ENCODE data around the gene RAB26.
A peak's percentile ranks its signal among the peaks of the same experiment; 100 is the strongest.
"Not testable (repeated sequence)": the region's sequence is repeated elsewhere in the genome, so short reads cannot be mapped to it uniquely, and the experiment has no call there.

RAB26 gene

DNA sequence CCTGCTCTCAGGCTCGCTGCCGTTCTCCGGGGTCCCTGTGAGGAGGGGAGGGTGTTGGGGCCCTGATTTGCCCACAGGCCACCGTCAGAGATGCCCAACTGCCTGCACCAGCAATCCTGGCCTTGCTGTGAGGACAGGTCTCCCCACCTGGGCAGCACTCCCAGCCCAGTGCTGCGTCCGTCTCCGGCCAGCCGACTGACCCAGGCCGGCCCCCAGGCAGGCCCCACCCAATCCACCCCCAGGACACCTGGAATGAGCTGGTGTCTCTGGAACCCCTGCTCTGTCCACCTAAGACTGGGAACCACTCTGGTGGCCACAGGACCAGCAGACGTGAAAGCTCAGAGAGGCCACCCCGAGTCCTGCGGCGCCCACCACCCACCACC, 32.8 kb upstream of the RAB26 start:
- no peak for TF ChIP-seq POLR2A (IDR thresholded peaks at IDR 0.05; ENCODE audit: low read length)
- no peak for TF ChIP-seq GATA1 (IDR thresholded peaks at IDR 0.05; ENCODE audit: low read depth, low read length)
- DNase-seq: no peak

DNA sequence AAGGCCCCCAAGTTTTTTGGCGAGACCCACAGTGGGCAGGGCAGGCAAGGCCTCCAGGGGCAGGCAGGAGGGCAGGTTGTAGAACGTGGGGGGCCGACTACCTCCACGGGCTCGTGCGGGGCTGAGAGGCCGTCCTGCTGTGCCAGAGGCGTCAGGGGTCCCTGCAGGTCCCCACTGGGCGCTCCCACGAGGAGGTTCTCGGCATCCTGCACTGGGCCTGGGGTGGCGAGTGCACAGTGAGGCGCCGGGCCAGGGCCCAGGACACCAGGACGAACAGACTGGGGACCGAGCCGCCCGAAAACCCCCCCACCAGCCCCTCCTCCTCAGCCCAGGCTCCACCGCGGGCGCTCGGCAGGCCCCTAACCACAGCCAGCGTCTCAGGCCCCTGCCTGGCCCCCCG, 32.0 kb upstream of the RAB26 start:
- DNase-seq: not testable (repeated sequence)

DNA sequence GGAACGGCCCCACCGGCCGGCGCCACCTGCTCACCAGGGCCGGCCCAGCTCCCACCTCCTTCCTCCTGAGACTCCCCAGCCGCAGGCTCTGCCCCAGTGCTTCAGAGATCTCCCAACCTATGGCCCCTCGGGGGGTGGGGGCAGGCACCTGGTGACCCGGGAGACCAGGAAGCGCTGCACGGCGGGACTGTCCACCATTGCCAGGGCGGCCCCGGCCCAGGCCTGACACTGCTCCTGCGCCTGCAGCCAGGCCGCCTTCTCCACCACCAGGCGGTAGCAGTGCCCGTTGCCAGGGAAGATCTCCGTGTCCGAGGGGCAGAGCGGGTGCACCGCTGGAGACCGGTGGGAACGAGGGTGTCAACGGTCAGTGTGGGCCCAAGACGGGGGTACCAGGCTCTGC, 31.1 kb upstream of the RAB26 start:
- DNase-seq: not testable (repeated sequence)

DNA sequence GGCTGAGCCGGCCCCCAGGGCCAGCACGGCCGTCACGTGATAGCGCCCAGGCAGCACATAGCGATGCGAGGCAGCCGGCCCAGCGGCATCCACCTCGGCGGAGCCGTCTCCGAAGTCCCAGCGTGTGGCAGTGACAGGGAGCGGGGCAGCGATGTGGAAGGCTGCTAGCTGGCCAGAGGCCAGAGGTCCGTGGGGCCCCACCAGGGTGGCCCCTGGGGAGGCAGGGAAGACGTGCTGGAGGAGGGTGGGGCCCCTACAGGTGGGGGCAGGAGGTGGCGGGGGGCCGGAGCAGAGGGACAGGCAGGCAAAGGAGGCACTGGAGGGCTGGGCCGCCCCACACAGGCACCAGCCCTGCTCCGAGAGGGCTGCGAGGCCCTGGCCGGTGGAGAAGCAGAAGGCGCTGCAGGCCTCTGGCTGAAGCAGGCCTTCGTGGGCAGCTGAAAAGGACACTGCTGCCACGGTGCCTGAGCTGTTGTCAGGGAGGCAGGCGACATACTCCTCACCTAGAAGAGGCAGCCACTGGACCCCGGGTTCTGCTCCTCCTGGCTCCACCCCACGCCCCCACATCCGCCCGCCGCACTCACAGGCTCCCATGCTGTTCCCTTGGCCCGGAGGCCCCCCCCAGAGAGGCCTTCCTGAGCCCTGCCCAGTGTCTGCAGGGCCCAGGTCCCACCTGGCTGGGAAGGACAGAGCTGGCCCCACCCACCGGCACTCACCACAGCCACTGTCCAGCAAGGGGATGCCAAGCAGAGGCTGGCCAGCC, 30.3 kb upstream of the RAB26 start:
- not testable (repeated sequence) for DNase-seq

DNA sequence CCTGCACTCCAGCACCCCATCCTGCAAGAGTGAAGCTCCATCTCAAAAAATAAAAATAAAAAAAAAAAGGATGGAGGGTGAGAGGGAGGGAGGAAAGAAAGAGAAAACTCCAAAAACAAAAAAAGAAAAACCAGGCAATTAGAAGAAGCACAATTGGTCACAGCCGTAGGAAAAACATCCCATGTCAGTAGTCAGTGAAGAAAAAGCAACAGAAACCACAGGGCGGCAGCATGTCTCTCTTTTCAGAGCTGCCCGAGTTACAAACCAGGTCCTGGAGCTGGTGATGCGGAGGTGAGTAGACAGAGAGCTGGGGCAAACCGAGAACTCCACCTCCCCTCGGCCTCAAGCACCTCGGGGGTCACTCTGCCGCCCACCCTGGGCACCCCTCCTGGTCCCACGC, 27.1 kb upstream of the RAB26 start:
- peak in 1 of 2 experiments; percentile 43 for DNase-seq

DNA sequence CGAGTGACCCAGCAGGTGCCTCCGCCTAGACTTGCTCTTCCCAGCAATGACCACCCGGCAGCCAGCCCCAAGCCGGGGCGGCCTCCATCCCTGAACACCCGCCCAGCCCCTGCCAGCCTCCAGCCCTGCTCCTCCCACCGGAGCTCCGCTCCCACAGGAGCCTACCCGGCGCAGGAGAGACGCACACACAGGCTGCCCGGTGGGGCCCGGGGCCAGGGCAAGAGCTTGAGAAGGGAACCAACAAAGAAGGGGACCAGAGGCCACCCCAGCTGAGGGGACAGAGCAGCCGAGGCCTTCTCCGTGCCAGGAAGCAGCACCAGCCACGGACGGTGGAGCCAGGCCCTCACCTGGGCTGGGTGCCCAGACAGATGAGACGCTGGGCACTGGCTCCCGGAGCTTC, 26.6 kb upstream of the RAB26 start:
- TF ChIP-seq POLR2A (IDR thresholded peaks at IDR 0.05; ENCODE audit: low read length): no peak
- DNase-seq: no peak

DNA sequence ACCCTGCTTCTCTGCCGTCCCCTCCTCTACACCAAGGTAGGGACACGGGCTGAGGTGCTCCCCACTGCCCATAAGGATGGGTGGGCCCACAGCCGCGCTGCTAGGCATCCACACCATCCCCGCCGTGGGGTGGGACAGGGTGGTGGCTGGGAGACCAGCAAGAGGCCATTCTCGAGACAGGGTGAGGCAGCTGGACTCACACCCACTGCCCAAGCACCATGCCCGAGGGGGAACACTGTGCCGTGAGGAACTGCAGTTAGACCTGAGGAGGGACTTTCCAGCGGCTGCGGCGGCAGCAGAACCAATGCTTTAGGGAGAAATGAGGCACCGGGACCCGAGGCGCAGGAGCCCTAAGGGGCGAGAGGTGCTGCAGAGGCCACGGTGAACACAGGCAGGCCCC, 26.0 kb upstream of the RAB26 start:
- TF ChIP-seq POLR2A (IDR thresholded peaks at IDR 0.05; ENCODE audit: low read length) (no peak), GATA1 (IDR thresholded peaks at IDR 0.05; ENCODE audit: low read depth, low read length) (no peak)
- DNase-seq: no peak

DNA sequence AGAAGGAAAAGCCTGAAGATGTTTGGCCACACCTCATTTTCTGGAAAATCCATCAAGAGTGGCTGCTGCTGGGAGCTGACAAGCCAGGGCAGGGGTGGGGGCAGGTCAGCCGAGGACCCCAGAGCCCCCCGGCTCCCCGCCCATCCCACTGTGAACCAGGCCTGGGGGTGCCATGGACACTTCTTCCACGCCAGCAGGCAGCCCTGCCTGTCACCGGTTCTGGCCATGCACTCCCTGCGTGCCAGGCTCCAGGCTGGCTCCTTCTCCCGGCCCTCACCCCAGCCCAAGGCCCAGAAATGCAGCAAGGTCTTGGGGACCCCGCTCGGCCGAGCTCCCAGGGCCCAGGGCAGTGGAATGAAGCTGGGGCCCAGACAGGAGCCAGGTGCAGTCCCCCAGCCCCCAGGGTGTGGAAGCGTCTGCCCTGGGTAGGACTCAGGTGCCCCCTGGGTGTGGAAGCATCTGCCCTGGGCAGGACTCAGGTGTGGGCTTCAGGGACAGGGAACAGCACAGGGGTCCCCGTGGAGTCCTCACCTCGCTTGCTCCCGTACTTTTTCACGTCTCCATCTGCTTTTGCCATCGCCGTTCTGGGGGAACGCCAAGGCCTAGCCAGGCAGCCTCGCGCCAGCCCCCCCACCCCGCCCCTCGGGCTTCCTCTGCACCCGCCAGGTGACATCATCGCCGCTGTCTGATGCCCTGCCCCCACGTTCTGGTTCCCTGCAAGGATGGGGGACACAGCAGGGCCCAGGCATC, 25.3 kb upstream of the RAB26 start:
- DNase-seq: not testable (repeated sequence)

DNA sequence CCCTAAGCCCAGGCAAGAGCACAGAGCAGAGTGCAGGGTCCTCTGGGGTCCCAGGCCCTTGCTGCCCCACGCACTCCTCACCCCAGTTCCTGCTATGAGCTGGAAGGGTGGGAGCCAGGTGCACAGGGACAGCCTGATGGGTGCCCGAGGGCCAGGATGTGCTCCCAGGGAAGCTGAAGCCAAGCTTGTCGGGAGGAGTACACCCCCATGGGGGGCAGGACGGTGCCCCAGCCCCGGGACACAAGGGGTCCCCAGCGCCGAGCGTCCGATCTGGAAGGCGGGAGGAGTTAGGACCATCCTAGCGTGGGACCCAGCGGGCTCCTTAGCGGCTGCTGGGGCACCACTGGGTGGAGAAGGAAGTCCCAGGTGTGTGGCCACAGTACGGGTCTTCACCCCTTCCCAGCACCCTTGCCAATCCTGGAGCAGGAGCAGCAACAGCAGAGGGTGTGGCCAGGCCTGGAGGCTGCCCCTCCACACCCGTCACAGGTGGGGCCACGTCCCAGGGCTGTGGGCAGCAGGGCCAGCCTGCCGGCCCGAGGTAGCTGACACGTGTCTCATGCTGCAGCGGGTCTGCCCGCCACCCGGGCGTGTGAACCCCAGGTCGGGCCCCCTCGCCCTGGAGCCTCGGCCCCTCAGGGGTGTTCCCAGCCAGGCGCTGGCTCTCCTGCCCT, 24.6 kb upstream of the RAB26 start:
- not testable (repeated sequence) for DNase-seq

DNA sequence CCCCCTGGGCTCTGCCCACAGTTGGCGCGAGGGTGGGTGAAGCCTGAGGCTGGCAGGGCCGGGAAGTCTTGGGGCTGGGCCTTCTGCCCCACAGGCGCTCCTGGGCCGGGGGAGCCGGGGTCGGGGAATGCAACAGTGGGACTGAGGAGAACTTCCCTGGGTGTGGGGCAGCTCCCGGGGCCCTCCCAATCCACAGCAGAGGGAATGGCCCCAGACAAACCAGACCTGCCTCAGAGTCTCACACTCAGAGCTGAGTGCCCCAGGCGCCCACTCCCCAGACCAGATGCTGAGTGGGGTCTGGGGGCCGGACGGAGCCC, 24.1 kb upstream of the RAB26 start:
- DNase-seq: not testable (repeated sequence)

DNA sequence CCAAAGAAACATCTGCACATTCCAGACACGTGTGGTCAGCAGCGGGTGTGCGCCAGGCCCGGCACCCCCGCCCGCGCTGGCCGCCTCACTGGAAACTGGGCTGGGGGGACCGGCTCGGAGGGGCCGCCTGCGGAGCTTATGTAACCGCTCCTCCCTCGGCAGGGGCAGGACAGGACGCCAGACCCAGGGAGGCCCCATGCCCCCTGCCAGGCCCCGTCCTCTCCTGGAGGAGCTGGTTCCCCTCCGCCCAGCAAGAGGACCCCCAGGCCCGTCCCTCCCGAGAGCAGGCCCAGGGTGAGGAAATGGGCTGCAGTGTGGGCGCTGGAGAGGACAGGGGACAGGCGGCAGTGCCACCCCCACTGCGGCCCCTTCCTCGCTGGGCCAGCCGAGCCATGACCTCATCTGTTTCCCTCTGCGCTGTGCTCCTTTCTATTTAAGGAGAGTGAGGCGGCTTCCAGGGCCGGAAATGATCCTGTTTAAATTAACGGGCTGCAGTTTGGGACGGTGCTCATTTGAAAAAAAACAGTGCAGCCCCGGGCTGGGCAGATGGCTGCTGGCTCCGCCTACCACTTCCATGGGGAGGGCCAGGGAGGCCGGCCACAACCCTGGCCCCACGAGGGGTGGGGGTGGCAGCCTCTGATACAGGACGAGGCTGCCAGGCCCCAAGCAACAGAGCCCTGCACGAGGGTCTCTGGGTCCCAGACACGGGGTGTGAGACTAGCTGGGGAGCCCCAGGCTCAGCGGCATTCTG, 23.6 kb upstream of the RAB26 start:
- DNase-seq: peak; percentile 44 to 45

DNA sequence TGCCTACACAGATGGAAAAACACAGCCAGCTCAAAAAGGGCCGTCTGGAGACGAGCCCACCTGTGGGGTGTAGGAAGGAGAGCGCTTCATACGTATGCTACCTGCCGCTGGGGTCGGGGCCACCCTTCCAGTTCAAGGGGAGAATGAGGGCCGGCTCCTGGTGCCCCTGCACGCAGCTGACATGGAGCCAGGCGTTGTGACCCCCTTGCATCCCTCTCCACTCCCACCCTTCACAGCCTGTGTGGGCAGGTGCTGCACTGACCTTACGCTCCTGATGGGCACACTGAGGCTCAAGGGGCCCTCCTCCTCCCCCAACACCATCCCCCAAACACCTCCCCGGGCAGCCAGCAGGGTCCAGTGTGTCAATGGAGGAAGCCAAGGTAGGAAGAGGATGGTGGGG, 22.8 kb upstream of the RAB26 start:
- not testable (repeated sequence) for DNase-seq

DNA sequence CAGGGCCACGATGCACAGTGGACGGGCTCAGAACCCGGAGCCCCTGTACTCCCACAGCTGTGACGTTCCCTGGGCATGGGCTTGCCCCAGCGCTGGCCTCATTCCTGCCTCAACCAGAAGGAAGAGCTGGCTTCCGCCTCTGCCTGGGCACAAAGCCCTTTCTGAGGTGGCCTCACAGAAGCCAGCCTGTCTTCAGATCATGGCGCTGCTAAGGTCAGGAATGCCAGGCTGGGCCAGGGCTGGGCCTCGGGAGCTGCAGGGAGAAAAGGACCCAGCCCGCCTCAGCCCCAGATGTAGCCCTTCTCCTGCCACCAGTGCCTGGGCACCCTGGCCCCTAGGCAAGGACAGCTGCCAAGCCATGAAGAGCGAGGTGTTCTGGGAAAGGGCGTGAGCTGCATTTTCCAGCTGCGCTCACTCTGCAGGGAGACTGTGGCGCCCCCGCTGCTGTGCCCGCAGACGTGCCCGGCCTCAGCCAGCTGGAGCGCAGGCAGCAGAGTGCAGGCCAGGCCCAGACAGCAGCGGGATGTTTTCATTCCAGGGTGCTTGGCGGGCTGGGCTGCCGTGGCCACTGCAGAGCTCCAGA, 22.2 kb upstream of the RAB26 start:
- not testable (repeated sequence) for DNase-seq

DNA sequence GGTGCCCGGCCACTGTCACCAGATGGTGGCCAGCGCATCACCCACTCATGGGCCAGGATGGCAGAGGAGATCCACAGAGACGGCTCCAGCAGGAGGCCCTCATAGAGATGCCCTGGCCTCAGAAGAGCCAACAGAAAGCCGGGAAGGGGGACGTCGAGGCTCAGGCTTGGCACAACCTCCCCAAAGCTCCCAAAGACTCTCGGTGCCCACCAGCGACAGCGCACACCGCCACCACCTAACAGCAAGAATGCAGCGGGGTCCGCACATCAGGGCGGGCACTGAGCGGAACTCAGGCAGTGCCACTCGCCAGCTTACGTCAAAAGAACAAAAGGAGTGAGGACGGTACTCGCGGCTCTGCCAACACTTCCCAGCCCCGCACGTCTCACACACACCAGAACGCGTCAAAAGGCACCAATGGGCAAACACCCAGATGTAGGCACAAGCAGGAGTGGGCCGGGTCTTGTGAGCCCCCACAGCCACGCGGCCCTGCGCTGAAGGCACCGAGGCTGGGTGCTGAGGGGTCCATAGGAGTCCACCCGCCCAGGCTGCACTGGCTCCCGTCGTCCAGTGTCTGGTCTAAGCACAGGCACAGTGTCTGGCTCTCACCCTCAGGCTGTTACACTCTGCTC, 21.4 kb upstream of the RAB26 start:
- DNase-seq: not testable (repeated sequence)

DNA sequence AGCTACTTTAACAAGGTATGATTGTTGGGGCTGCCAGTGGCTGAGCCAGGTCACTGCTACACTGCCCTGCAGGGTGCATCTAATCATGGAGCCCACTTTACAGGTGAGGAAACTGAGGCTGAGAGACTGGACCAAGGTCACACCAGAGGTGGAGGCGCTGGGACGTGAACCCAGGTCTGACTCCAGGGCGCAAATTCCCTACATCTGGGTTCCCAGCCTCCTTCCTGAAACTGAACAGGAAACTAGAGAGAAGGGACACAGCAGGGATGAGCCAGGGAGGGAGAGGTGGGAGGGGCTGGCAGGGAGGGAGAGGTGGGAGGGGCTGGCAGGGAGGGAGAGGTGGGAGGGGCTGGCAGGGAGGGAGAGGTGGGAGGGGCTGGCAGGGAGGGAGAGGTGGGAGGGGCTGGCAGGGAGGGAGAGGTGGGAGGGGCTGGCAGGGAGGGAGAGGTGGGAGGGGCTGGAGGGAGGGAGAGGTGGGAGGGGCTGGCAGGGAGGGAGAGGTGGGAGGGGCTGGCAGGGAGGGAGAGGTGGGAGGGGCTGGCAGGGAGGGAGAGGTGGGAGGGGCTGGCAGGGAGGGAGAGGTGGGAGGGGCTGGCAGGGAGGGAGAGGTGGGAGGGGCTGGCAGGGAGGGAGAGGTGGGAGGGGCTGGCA, 20.7 kb upstream of the RAB26 start:
- DNase-seq: not testable (repeated sequence)

DNA sequence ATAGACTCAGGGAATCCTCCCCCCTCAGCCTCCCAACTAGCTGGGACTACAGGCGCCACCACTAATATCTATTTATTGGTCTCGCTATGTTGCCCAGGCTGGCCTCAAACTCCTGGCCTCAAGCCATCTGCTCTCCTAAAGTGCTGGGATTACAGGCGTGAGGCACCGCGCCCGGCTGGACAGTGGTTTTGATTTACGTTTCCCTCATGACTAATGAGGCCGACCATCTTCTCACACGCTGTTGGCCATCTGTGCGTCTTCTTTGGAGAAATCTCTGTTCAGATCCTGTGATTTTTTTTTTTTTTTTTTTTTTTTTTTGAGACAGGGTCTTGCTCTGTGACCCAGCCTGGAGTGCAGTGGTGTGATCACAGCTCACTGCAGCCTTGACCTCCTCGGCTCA, 19.2 kb upstream of the RAB26 start:
- not testable (repeated sequence) for DNase-seq

DNA sequence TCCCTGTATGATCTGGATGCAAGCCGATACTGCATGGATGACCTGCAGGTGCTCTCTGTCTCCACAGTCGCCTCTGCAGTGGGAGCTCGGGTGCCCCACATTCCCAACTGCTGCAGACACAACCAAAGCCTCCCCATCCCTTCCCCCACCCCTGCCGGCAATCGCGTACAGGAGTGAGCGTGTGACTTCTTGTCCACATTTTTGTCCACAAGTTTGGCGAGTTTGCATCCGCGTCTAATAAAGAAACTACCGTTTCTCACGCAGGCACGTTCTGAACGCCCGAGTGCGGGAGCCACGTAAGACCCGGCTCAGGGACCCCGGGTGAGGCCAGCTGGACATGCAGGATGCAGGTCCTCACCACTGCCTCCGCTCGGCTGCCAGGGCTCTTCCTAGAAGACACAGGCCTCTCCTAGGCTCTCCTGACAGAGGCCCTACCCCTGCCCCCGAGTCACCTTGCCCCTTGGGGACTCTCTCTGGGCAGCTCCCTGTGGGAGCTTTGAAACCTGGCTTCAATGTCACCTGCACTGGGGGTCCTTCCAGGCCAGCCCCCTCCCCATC, 18.5 kb upstream of the RAB26 start:
- DNase-seq: not testable (repeated sequence)

DNA sequence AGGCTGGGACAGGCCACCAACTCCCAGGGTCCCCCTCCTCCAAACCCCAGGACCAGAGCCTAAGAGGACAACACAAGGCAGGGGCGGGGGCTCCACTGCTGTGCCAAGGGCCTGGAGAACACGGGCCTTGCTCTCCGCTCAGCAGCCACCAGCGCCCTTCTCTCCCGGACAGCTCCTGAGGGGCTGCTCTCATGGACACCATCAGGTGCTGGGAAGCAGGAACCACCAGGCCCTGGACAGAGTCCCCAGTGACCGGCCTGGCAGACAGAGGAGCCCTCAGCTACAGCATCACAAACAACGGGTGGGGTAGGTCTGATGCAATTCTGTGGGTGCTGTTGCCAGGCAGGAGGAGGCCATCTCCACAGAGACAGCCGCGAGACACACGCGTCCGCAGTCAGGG, 14.6 kb upstream of the RAB26 start:
- DNase-seq: not testable (repeated sequence)

DNA sequence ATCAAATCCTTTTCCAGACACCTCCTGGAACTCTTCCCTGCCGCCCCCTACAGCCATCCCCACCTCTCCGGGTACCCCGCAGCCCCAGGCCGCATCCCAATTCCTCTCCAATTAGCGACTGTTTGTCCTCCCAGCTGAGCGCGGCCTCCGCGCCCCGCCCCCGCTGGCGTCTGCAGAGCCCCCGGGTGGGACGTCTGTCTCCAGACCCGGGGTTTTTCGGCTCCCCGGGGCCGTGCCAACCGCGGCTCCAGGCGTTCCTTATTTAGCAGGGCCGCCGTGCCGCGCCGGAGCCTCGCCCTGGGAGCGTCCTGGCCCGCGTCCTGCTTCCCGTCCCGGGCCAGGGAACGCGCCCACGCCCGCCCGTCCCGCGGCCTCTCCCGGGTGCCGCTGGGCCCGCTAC, 13.4 kb upstream of the RAB26 start:
- DNase-seq: peak; percentile 40 to 46
